Posterior vena cava (tissue), 2 donors: ENCODE results near the gene DRD4. TPM values are rescaled to one million over a fixed set of nuclear protein-coding genes. Genes with fewer than 3 reads are reported as not detected.

ENCODE experiments used
- DNase-seq: peaks from one replicate; pipeline ENCODE4 v3.0.0-alpha.2; 2020; ENCODE audit warnings: low spot score
- intact Hi-C, 2 donors: fragments of 100-400 bp; cut with DNase I; formaldehyde crosslinking; loops; one replicate each; pipeline versions ENCODE4 v1.14.1 to v1.14.2; 2022 to 2023
- long read RNA-seq, 2 donors: library from polyadenylated mRNA; unstranded; transcript quantifications; one replicate each; pipeline ENCODE4 v2.0.0, GENCODE V29; 2020 to 2021
- total RNA-seq, 2 donors: library from RNA; stranded (reverse); fragmentation: NEBNext Ultra II Directional; extraction: Animal tissue kit (Norgen Biotek cat#: 25700); gene quantifications; one replicate each; pipeline ENCODE4 v1.2.1, GENCODE V29; 2021
- donor health status: DM: yes; HTN: yes; CAD: no.
- donor health status: DM: yes; HTN: yes; CAD: no.

DRD4 gene
- total RNA-seq, result under 1 TPM; 0.48 to 0.51 TPM
- long read RNA-seq, donor 1, result 0 reads
- long read RNA-seq, donor 2, partial matches to known transcripts, result 0 of 2 reads
- long read RNA-seq, donor 2, other reads (novel, unspliced or antisense), result 2 of 2 reads

- peak; percentile 81 for DNase-seq
- intact Hi-C loops, result no loop called here
These were observed at the start of gene DRD4 for GRCh38 chr11:636511-637332. Gene DRD4 (plus strand): TSS chr11:637269. CDS start chr11:637305, 36 bp downstream.

- intact Hi-C loops, result no loop called here
- DNase-seq, result no peak
These were observed 49.5 kb upstream of the DRD4 start for GRCh38 chr11:587546-587945.

- DNase-seq, result peak; percentile 88
- intact Hi-C loops, result no loop called here
These were observed 49.1 kb upstream of the DRD4 start for GRCh38 chr11:587978-588380.

GRCh38 chr11:589798-590197, 47.3 kb upstream of the DRD4 start:
- DNase-seq, result no peak
- intact Hi-C loops, result no loop called here

- no peak for DNase-seq
- intact Hi-C loops, result no loop called here
These were observed 46.1 kb upstream of the DRD4 start for GRCh38 chr11:590997-591396.

- intact Hi-C loops, result no loop called here
- DNase-seq, result no peak
These were observed 44.6 kb upstream of the DRD4 start for GRCh38 chr11:592501-592900.

- intact Hi-C loops, result no loop called here
- no peak for DNase-seq
These were observed 44.2 kb upstream of the DRD4 start for GRCh38 chr11:592918-593317.

GRCh38 chr11:593347-593746, 43.7 kb upstream of the DRD4 start:
- intact Hi-C loops, result no loop called here
- no peak for DNase-seq

- DNase-seq, result no peak
- intact Hi-C loops, result no loop called here
These were observed 41.7 kb upstream of the DRD4 start for GRCh38 chr11:595400-595799.

GRCh38 chr11:596374-596773, 40.7 kb upstream of the DRD4 start:
- intact Hi-C loops, result no loop called here
- DNase-seq, result no peak

GRCh38 chr11:597166-597725, 39.8 kb upstream of the DRD4 start:
- intact Hi-C loops, result no loop called here
- DNase-seq, result no peak

- no peak for DNase-seq
- intact Hi-C loops, result no loop called here
These were observed 38.9 kb upstream of the DRD4 start for GRCh38 chr11:598005-598680.

- no peak for DNase-seq
- intact Hi-C loops, result no loop called here
These were observed 35.4 kb upstream of the DRD4 start for GRCh38 chr11:601573-602245.

- no peak for DNase-seq
- intact Hi-C loops, result no loop called here
These were observed 33.9 kb upstream of the DRD4 start for GRCh38 chr11:603154-603553.

GRCh38 chr11:605286-606129, 31.6 kb upstream of the DRD4 start:
- intact Hi-C loops, result no loop called here
- no peak for DNase-seq

- DNase-seq, result peak; percentile 78
- intact Hi-C loops, result no loop called here
These were observed 30.8 kb upstream of the DRD4 start for GRCh38 chr11:606245-606644.

- no peak for DNase-seq
- intact Hi-C loops, result no loop called here
These were observed 29.9 kb upstream of the DRD4 start for GRCh38 chr11:607020-607780.

- DNase-seq, result no peak
- intact Hi-C loops, result no loop called here
These were observed 29.0 kb upstream of the DRD4 start for GRCh38 chr11:607971-608659.
